Measurements from ENCODE around the gene KREMEN1. TPM values are rescaled to one million over a fixed set of nuclear protein-coding genes. Genes with fewer than 3 reads are reported as not detected.

The KREMEN1 gene
- total and polyA plus RNA-seq, 9 of the 15 experiments (the other 6 are each of a cell fraction or from before 2014, with no cell fraction given), result 0.69 to 11.5 (median 4.3) TPM

DNA sequence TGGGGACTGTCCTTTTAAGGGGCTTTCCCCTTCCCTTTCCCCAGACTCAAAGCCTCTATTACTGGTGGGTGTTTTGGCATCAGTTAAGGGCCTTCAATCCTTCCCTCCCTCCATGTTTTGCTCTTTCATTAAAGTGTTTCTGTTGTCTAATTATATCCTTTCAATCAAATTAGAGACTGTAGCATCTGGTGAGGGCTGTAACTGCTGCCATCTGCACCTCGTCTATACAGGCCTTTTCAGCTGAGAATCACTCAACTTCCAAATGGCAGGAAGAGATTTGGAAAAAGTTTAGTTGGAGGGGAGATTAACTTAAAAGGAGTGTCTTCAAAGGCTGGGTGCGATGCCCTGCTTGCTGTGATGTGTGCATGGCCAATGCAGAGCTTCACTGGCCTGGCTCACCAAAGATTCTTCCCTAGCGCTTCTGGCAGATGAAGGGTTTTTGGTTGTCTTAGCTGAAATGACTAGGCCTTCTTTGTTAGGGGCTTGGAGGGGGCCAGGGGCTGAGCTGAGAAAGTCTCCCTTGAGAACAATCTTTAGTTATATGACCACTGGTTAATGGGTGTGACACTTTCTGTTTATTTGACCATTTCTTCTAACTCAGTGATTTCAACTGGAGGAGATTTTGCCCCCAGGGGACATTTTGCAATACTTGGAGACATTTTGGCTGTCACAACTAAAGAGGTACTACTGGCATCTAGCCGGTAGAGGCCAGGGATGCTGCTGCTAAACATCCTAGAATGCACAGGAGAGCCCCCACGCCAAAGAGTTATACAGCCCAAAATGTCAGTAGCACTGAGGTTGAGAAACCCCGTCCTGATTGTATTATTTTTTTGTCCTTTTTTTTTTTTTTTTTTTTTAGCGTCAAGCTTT lies 7.5 kb downstream of the KREMEN1 start:
- Histone ChIP-seq H3K27me3 (ENCODE audit: control insufficient read depth in 2 of 2, insufficient read depth in 2 of 2, low read length in 2 of 2) (no peaks in the 10 kb centered on the region), H3K9me1 (ENCODE audit: control insufficient read depth, insufficient read depth, low read length) (no peaks in the 10 kb centered on the region), H3K4me2 (ENCODE audit: insufficient read depth, low read length) (no peak overlapping the region), H4K20me1 (replicated peaks; ENCODE audit: control insufficient read depth, insufficient read depth, low read length) (no peaks in the 10 kb centered on the region), H3K9ac (ENCODE audit: insufficient read depth in 1 of 2, low read depth in 2 of 2, low read length in 2 of 2) (no peak overlapping the region), H3K27ac (ENCODE audit: extremely low read depth, low read depth, low read length) (no peak overlapping the region), H3K4me1 (replicated peaks in 1 of 2; ENCODE audit: control insufficient read depth in 2 of 2, insufficient read depth in 2 of 2, low read length in 2 of 2) (peaks cover 5 to 37% of the 10 kb centered on the region in 2 experiments; a peak in 4 of 5 replicates), H2AFZ (ENCODE audit: low read depth, low read length) (no peak overlapping the region), H3K9me3 (replicated peaks; ENCODE audit: control insufficient read depth, insufficient read depth, low read depth, low read length) (no peaks in the 10 kb centered on the region), H3K4me3 (no peak overlapping the region), H3K36me3 (ENCODE audit: control insufficient read depth, insufficient read depth, low read length) (no peaks in the 10 kb centered on the region), H3K79me2 (ENCODE audit: control insufficient read depth, insufficient read depth, low read length) (no peaks in the 10 kb centered on the region; the same call in 2 of the 3 replicates)
- in situ Hi-C loops (cut with MboI) (no loop called here), intact Hi-C loops (cut with micrococcal nuclease) (no loop called here)
- FAIRE-seq (no peak), ATAC-seq (no peak), DNase-seq (ENCODE audit: extremely low read depth in 1 of 4, low spot score in 3 of 4) (no peak)
- no TSS peak for BruUV-seq (replicated peaks)
- TF ChIP-seq FOXA3 (CRISPR knock-in tag; conservative IDR thresholded peaks at IDR 0.05 in 1 of 2, IDR thresholded peaks at IDR 0.05 in 1 of 2) (no peak), NELFE (IDR thresholded peaks at IDR 0.05; ENCODE audit: insufficient read depth, insufficient read length) (no peak), CCAR2 (IDR thresholded peaks at IDR 0.05; ENCODE audit: low read depth, low read length) (no peak), ZNF384 (IDR thresholded peaks at IDR 0.05; ENCODE audit: low read depth, low read length) (no peak), SP1 (CRISPR knock-in tag; IDR thresholded peaks at IDR 0.05) (no peak), ZNF134 (CRISPR knock-in tag; conservative IDR thresholded peaks at IDR 0.05) (no peak), ZNF124 (CRISPR knock-in tag; IDR thresholded peaks at IDR 0.05) (no peak), NR0B1 (IDR thresholded peaks at IDR 0.05; ENCODE audit: partially characterized antibody) (no peak)
- TF ChIP-seq, protein P1, sequence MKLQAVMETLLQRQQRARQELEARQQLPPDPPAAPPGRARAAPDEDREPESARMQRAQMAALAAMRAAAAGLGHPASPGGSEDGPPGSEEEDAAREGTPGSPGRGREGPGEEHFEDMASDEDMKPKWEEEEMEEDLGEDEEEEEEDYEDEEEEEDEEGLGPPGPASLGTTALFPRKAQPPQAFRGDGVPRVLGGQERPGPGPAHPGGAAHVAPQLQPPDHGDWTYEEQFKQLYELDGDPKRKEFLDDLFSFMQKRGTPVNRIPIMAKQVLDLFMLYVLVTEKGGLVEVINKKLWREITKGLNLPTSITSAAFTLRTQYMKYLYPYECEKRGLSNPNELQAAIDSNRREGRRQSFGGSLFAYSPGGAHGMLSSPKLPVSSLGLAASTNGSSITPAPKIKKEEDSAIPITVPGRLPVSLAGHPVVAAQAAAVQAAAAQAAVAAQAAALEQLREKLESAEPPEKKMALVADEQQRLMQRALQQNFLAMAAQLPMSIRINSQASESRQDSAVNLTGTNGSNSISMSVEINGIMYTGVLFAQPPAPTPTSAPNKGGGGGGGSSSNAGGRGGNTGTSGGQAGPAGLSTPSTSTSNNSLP (IDR thresholded peaks at IDR 0.05; ENCODE audit: borderline replicate concordance, low read depth, low read length), result no peak
- ChIA-PET CTCF (ENCODE audit: low intra/inter-chr PET ratio) (no interaction called here), POLR2A (interaction anchor here (0.7 to 1.5 kb wide), 2 partner anchors 14 to 73 kb away, joined by 3 to 4 read pairs; no protein-coding TSS in a partner anchor)
- WGBS (ENCODE audit: insufficient coverage, low coverage, missing lambda C conversion rate), result 68% methylated on average over 6 of the region's 7 CpGs
